ENCODE measurements around the gene MAGI1. TPM values are rescaled to one million over a fixed set of nuclear protein-coding genes. Genes with fewer than 3 reads are reported as not detected.

MAGI1 gene
- total RNA-seq, 2 donors from 2014 or later: 0.39 TPM; not detected in 1

Other genes with a start within 250 kb of the MAGI1 start
- 10 to 100 TPM; 25.4 to 32.6 TPM for gene SLC25A26, start 182.1 kb upstream of the MAGI1 start, total RNA-seq